Ishikawa (cell line): Measurements from ENCODE around the gene COL27A1.

Source experiments
- CEBPB ChIP-seq: IDR thresholded peaks from 2 replicates; pipeline ENCODE4 v1.6.1; 2012
- CREB1 ChIP-seq: IDR thresholded peaks from 2 replicates; pipeline ENCODE4 v1.6.1; 2012; ENCODE audit warnings: low read depth
- EGR1 ChIP-seq: IDR thresholded peaks from 2 replicates; pipeline ENCODE4 v1.6.1; 2012
- EP300 ChIP-seq: IDR thresholded peaks from 2 replicates; pipeline ENCODE4 v1.6.1; 2012; ENCODE audit warnings: borderline replicate concordance
- FOXM1 ChIP-seq: IDR thresholded peaks from 2 replicates; pipeline ENCODE4 v1.6.1; 2012; ENCODE audit warnings: low read depth, borderline replicate concordance
- NFIC ChIP-seq: IDR thresholded peaks from 2 replicates; pipeline ENCODE4 v1.6.1; 2012
- RAD21 ChIP-seq: IDR thresholded peaks from 2 replicates; pipeline ENCODE4 v1.6.1; 2012; ENCODE audit warnings: low read depth
- TAF1 ChIP-seq: IDR thresholded peaks from 2 replicates; pipeline ENCODE4 v1.6.1; 2012; ENCODE audit warnings: low read depth, mild to moderate bottlenecking
- TCF12 ChIP-seq: IDR thresholded peaks from 2 replicates; pipeline ENCODE4 v1.6.1; 2012; ENCODE audit warnings: low read depth
- TEAD4 ChIP-seq: IDR thresholded peaks from 2 replicates; pipeline ENCODE4 v1.6.1; 2012
- YY1 ChIP-seq: IDR thresholded peaks from 2 replicates; pipeline ENCODE4 v1.6.1; 2012; ENCODE audit warnings: low read depth
- ZBTB7A ChIP-seq: IDR thresholded peaks from 2 replicates; pipeline ENCODE4 v1.6.1; 2012; ENCODE audit warnings: low read depth
- TF ChIP-seq, protein P1 (sequence below): IDR thresholded peaks from 2 replicates; pipeline ENCODE4 v1.6.1; 2012; ENCODE audit warnings: low read depth, mild to moderate bottlenecking
- TF ChIP-seq, protein P2 (sequence below): IDR thresholded peaks from 2 replicates; pipeline ENCODE4 v1.6.1; 2012
- TF ChIP-seq, protein P3 (sequence below): IDR thresholded peaks from 2 replicates; pipeline ENCODE4 v1.6.1; 2012

Gene COL27A1

DNA sequence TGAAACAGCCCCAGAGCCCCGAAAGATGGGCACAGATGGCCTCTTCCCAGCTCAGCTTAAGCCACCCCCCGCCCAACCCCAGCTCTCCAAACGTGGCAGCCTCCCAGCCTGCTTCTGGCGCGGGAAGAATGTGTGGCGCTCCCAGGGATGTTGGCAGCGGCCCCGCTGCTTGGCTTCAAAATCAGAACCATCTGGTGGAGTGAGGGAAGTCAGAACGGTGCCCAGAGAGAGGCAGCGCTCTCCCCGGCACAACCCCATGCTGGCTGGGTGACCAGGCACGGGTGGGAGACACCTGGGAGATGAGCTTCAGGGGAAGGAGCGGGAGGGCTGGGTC lies 94.9 kb downstream of the COL27A1 start:
- TF ChIP-seq CREB1 (no peak), EGR1 (no peak), NFIC (no peak), YY1 (no peak), TCF12 (no peak), TAF1 (no peak), CEBPB (no peak), ZBTB7A (no peak), EP300 (no peak), FOXM1 (no peak), RAD21 (no peak), TEAD4 (no peak)
- TF ChIP-seq, protein P1, sequence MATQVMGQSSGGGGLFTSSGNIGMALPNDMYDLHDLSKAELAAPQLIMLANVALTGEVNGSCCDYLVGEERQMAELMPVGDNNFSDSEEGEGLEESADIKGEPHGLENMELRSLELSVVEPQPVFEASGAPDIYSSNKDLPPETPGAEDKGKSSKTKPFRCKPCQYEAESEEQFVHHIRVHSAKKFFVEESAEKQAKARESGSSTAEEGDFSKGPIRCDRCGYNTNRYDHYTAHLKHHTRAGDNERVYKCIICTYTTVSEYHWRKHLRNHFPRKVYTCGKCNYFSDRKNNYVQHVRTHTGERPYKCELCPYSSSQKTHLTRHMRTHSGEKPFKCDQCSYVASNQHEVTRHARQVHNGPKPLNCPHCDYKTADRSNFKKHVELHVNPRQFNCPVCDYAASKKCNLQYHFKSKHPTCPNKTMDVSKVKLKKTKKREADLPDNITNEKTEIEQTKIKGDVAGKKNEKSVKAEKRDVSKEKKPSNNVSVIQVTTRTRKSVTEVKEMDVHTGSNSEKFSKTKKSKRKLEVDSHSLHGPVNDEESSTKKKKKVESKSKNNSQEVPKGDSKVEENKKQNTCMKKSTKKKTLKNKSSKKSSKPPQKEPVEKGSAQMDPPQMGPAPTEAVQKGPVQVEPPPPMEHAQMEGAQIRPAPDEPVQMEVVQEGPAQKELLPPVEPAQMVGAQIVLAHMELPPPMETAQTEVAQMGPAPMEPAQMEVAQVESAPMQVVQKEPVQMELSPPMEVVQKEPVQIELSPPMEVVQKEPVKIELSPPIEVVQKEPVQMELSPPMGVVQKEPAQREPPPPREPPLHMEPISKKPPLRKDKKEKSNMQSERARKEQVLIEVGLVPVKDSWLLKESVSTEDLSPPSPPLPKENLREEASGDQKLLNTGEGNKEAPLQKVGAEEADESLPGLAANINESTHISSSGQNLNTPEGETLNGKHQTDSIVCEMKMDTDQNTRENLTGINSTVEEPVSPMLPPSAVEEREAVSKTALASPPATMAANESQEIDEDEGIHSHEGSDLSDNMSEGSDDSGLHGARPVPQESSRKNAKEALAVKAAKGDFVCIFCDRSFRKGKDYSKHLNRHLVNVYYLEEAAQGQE, result no peak
- TF ChIP-seq, protein P2, sequence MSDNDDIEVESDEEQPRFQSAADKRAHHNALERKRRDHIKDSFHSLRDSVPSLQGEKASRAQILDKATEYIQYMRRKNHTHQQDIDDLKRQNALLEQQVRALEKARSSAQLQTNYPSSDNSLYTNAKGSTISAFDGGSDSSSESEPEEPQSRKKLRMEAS, result no peak
- TF ChIP-seq, protein P3, sequence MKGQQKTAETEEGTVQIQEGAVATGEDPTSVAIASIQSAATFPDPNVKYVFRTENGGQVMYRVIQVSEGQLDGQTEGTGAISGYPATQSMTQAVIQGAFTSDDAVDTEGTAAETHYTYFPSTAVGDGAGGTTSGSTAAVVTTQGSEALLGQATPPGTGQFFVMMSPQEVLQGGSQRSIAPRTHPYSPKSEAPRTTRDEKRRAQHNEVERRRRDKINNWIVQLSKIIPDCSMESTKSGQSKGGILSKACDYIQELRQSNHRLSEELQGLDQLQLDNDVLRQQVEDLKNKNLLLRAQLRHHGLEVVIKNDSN, result no peak

DNA sequence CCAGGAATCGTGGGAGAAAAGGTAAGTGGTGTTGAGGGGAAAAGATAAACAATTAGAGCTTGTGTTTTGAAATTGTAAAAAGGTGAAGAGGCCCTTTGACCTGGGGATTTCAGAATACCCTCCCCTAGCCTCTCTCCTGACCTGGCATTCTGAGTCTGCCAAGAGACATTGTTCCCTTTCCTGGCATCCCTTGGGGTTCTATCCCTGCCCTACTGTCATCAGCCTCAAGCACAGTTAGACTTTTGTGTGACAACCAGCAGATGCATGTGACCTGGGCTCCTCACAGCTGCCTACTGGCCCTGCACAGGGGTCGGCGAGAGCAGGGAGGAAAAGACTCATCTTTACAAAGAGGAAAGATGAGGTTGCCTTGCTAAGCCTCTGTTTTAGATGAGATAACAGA lies 95.3 kb downstream of the COL27A1 start:
- TF ChIP-seq TEAD4 (no peak), EGR1 (no peak), ZBTB7A (no peak)

DNA sequence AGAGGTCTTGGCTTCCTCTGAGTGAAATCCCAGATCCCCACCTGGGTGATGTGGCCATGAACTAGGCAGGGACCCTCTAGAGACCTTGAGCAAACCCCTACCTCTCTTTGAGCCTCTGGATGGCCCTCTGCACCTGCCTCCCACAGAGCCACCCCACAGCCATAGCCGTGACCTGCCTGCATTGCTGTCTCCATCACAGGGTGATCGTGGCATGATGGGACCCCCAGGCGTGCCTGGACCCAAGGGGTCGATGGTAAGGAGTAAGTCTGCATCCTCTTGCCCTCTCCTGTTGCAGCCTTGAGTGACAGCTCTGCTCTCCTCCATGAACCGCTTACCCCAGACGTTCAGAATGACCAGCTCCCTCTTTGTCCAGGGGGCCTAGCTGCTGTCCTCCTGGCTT lies 97.1 kb downstream of the COL27A1 start:
- no peak for TF ChIP-seq TAF1
- TF ChIP-seq TEAD4, result no peak
- no peak for TF ChIP-seq TCF12
- TF ChIP-seq, protein P3, result no peak
- TF ChIP-seq, protein P2, result no peak
- no peak for TF ChIP-seq FOXM1
- TF ChIP-seq CEBPB, result no peak
- no peak for TF ChIP-seq CREB1
- no peak for TF ChIP-seq YY1
- TF ChIP-seq ZBTB7A, result no peak
- TF ChIP-seq, protein P1, result no peak
- no peak for TF ChIP-seq NFIC
- no peak for TF ChIP-seq EP300
- no peak for TF ChIP-seq RAD21
- TF ChIP-seq EGR1, result no peak

DNA sequence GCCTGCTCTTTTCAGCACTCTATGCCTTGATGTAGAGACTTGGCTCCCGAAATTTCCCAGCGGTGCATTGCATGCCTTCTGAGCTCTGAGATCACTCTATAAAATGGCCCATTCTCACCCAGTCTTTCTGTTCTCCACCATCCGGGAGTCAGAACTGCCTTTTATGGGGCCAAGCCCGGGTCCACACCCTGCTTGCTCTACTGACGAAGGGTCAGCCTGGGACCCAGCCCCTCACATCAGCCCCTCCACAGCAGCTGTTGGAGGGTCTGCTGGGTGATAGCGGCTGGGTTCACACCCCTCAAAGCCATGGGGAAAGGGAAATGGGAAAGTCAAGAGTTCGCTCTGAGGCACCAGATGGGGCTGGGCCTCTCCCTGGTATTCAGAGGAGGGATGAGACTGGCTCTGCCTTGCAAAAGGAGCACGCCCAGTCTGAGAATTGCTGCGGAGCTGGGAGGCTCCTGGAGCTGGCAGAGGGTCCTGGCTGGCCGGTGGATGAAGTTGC lies 101.5 kb downstream of the COL27A1 start:
- no peak for TF ChIP-seq YY1
- TF ChIP-seq ZBTB7A, result no peak
- no peak for TF ChIP-seq FOXM1
- no peak for TF ChIP-seq NFIC
- TF ChIP-seq CREB1, result no peak
- no peak for TF ChIP-seq TAF1

DNA sequence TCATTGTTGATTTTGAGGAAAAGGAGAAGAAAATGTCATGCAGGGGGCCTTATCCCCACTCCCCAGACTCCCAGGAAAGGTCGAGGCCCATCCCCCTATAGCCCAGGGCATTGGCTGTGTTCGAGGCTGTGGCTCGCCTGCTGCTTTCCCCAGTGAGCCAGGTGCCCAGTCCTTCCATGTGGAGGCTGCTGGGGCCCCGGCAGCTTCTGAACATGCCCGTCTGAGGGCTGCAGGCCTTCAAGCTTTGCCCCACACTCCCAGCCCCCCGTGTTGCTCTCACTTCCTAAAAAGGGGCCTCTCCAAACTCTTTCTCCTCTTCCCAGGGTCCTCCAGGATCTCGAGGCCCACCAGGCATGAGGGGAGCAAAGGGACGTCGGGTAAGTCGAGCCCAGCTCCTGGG lies 102.9 kb downstream of the COL27A1 start:
- TF ChIP-seq, protein P3, result no peak
- TF ChIP-seq CEBPB (no peak), RAD21 (no peak), ZBTB7A (no peak), FOXM1 (no peak), EP300 (no peak), YY1 (no peak), EGR1 (no peak), TCF12 (no peak), TEAD4 (no peak), CREB1 (no peak), NFIC (no peak), TAF1 (no peak)
- TF ChIP-seq, protein P1, result no peak
- TF ChIP-seq, protein P2, result no peak
